ENCODE measurements around the gene CEP290.
"Not testable (repeated sequence)": the region's sequence is repeated elsewhere in the genome, so short reads cannot be mapped to it uniquely, and the experiment has no call there.

Gene CEP290

DNA sequence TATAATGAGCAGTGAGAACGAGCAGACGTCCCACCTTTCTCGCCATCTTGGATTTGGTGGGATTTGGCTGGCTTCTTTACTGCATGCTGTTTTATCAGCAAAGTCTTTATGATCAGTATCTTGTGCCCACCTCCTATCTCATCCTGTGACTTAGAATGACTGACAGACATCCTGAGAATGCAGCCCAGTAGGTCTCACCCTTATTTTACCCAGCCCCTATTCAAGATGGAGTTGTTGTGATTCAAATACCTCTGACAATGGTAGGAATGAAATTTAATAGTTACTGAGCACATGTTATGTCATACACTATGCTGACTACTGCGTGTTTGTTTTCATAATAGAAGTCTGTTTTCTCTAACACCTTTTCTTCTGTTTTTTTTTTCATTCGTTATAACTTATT lies 2.1 kb upstream of the CEP290 start:
- DNase-seq: no peak

DNA sequence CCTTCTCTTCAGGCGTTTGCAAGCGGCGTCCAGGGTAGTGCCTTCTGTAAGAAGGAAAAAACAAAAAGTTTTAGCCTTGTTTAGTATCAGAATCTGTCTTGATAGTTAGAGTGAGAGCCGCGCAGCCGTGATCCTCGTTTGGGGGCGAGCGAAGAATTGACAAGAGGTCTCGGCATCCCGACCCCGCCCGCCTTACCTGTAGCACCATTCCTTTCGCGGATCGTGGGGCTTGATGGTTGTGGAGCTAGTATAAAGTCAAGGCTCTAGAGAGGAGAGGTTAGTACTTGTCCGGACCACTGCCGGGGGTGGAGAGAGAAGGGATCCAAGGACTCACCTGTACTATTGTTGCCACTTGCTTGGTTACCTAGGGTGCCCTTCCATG lies 713 bp upstream of the CEP290 start:
- peak; percentile 52 for DNase-seq

- no peak for DNase-seq
These were observed 489 bp downstream of the CEP290 start for GRCh38 chr12:88141425-88141773.

GRCh38 chr12:88139711-88140110 lies 2.2 kb downstream of the CEP290 start:
- DNase-seq: not testable (repeated sequence)

DNA sequence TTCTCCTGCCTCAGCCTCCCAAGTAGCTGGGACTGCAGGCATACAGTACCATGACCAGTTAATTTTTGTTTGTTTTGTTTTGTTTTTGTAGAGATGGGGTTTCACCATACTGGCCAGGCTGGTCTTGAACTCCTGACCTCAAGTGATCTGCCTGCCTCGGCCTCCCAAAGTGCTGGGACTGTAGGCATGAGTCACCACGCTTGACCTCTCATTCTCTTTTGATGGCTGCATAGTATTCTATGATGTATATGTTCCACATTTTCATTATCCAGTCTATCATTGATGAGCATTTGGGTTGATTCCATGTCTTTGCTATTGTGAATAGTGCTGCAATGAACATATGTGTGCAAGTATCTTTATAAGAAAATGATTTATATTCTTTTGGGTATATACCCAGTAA lies 8.7 kb downstream of the CEP290 start:
- not testable (repeated sequence) for DNase-seq

DNA sequence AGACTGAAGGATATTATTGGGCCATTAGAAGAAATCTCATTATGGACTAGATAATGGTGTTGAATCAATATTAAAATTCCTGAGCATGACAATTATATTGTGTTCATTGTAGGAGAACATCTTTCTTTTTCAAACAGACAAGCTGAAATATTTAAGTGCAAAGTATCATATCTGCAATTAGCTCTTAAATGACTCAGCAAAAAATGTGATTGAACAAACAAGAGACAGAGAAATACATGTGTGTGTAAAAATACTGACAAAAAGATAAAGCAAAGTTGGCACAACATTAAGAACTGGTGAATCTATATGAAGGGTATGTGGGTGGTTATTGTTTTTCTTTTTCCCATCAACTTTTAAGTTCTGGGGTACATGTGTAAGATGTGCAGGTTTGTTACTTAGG lies 9.5 kb downstream of the CEP290 start:
- DNase-seq: no peak

DNA sequence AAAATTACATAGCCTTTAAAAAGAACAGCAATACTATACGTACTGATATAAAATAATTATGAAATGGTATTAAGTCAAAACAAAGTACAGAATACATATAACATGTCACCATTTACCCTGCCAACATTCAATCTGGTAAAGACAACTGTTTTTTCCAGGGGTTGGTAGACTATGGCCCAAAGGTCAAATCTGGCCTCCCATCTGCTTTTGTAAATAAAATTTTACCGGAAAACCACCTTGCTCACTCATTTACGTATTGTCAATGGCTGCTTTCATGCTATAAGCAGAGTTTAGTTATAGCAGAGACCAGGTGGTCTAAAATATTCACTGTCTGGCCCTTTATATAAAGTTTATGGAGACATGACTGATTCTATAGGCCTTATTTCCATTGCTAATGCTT lies 14.0 kb downstream of the CEP290 start:
- DNase-seq: no peak

GRCh38 chr12:88127099-88127498 lies 14.8 kb downstream of the CEP290 start:
- no peak for DNase-seq

DNA sequence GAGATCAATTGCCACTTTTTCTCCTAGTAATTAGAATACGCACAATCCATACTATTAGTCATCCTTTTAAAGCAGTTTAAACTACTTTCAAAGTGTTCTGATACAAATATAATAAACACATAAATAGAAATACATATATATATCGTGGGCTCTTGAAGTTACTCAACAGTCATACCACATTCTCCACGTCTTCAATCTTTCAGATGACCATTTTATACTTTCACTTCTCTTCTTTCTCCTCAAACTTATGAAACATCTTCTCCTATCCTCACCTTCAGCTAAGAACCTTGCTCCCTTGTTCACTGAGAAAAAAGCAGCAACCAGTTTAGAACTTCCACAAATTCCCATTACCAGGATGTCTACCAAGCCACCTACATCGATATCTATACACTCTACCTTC lies 19.2 kb downstream of the CEP290 start:
- DNase-seq: no peak

DNA sequence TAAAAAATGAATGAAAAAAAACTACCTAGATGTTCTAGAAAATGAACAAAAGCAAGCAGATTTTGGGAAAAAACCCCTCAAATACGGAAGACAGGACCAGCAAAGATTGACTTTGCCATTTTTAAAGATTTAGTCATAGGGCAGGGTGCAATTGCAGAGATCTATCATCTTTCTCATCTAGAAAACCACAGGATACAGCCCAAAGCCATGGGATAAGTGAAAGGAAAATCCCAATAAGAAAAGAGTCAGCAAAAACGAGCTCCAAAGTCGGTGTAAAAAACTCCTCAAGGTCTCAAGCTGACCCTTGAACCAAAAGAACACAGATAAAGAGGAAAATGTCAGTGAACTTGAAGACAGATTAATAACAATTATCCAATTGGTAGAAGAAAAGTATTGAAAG lies 28.0 kb downstream of the CEP290 start:
- DNase-seq: no peak

GRCh38 chr12:88111074-88111652 lies 30.7 kb downstream of the CEP290 start:
- peak; percentile 36 for DNase-seq

DNA sequence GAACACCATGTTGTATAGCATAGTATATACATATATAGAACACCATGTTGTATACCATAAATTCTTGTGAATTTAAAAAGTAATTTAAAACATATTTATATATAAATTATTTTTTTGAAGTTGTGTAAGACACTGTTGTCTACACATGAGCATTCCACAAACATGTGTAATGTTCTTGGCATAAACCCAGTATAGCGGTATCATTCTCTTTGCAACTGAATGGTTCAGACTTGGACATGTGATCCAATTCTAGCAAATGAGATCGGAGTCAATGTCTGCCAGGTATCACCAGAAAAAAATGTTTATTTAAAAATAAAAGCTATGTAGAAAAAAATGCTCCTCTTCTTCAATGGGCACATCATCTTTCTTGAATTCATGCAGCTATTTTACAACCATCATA lies 33.9 kb downstream of the CEP290 start:
- DNase-seq: no peak

- no peak for DNase-seq
These were observed 48.3 kb downstream of the CEP290 start for GRCh38 chr12:88093573-88093972.

DNA sequence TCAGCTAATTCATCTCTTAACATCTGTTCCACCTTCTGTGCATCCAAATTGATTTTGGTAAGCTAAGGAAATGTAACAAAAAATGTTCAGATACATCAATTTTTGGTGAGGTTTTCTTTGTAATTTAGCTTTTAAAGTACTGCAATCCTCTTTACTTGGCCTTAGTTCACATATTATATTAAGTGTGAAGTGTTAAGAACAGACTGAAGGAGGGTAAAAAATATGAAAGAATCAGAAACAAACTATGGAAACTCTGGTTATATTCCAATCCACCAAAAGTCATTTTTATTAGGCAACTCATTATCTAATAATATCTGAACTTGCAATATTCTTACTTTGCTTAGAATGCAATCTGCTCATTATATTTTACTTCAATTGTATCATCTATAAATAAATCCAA lies 49.1 kb downstream of the CEP290 start:
- DNase-seq: peak; percentile 35

DNA sequence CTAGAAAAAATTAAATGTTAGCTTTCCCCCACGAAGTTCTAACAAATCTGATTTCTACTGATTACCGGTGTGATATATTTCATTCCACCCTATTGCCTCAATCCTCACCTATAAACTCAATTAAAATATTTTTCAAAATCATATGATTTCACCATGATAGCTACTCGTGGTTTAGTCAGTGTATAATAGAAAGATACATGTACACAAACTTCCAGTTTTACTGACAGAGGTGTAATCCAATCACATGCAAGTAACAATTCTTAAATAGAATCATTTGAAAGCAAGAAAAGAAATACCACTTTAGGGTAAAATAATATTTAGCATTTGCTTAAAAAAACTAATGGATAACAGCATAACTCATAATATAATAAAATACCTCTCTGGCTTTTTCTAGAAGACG lies 57.7 kb downstream of the CEP290 start:
- DNase-seq: no peak

DNA sequence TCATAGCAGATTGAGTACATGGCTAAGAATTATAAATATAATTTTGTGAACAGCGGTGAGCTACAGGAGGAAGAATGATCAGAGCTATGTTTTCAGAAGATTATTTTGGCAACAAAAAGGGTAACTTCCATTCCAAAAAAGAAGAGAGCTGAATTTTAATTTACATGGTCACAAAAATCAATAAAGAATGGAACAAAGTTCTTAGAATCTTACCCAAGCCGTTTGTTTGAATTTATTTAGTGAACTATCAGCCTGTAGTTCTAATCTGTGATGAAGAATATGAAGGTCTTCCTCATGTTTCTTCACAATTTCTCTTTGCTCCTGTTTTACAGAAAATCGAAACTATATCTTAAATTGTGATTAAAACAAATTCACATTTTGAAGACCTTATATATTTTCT lies 58.3 kb downstream of the CEP290 start:
- DNase-seq: no peak

DNA sequence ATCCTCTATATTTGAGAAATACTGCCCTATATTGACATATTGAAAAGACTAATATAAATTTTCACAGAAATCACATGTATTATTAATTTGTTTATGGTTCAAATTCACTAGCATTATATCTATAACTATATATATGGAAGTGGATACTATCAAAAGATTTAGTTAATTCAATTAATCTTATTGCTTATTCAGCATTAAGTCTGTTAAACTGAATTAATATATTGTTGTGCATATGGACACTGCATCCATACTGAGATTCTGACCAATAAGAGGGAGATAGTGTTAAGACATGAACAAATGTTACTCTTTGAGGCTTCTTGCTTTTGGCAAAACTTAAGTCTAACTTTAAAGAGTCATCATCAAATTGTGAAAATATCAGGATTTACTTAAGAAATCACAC lies 60.6 kb downstream of the CEP290 start:
- no peak for DNase-seq

DNA sequence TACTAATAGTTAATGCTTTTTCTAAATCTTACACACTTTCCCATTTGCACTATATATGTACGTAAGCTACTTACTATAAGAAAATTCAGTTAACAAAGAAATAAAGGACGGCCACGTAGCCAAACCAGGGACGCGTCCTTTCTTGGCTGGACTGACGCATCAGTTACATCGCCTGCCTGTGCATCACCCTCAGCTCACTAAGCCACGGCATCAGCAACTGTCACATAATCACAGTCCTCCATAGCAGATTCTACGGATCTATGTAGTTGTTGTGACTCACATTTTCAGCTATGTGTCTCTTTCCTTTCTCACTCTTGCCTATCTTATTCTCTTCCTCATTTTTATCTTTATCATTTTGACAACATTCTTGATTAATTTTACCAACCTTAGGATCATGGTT lies 74.6 kb downstream of the CEP290 start:
- DNase-seq: no peak

DNA sequence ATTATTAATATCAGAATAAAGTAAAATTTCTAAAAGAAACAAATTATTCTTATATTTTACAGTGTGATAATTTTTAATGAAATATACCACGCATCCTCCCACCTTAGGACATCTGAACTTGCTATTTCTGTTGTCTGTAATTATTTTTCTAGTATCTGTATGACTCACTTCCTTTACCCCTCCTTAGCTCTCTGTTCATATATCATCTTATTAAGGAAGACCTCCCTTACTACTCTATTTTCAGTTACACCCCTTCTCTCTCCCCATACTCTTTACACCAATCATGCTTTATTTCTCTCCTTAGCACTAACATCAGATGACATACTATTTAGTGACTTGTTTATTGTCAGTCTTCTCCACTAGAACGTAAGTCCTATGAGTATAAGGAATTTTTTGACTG lies 78.5 kb downstream of the CEP290 start:
- no peak for DNase-seq

- no peak for DNase-seq
These were observed 79.4 kb downstream of the CEP290 start for GRCh38 chr12:88062474-88062873.

DNA sequence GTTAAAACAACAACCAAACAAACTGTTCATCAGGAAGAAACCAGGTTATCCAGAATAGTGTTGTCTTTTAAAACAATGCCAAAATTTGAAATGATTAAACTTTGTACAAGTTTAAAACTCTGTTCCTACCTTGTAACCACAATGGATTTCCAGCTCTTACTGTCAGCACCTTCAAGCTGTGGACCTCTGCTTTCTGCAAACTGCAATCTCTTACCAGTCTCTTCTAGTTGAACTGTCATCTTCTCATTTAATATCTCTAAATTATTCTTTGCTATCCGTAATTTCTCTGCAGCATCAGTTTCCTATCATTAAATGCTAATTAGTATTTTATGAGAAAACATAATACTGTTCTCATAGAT lies 83.2 kb downstream of the CEP290 start:
- no peak for DNase-seq

GRCh38 chr12:88057994-88058718 lies 83.7 kb downstream of the CEP290 start:
- no peak for DNase-seq

GRCh38 chr12:88056571-88056970 lies 85.3 kb downstream of the CEP290 start:
- no peak for DNase-seq

DNA sequence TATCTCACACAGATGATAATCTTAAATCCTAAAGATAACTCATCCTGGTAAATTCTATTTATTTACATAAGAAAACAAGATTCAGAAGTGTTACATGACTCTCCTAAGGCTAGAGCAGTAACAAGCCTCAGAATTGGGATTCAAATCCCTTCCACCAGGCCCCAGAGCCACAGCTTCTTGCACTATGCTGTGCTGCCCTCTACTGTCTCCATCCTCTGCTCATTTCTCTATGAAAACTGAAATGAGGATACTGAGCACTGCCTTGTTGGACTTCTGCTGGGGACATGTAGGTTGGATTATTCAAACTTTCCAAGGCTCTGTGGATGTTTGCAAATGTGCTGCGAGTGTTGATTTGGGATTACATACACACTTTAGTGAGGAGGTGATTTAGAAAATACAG lies 89.2 kb downstream of the CEP290 start:
- DNase-seq: peak; percentile 73

- no peak for DNase-seq
These were observed 97.9 kb downstream of the CEP290 start for GRCh38 chr12:88044035-88044434.

Data from NCI-H82 (cell line).